Ishikawa (cell line): ENCODE results near the gene SLC6A6.

Source experiments
- CEBPB ChIP-seq: IDR thresholded peaks from 2 replicates; pipeline ENCODE4 v1.6.1; 2012
- CREB1 ChIP-seq: IDR thresholded peaks from 2 replicates; pipeline ENCODE4 v1.6.1; 2012; ENCODE audit warnings: low read depth
- EGR1 ChIP-seq: IDR thresholded peaks from 2 replicates; pipeline ENCODE4 v1.6.1; 2012
- EP300 ChIP-seq: IDR thresholded peaks from 2 replicates; pipeline ENCODE4 v1.6.1; 2012; ENCODE audit warnings: borderline replicate concordance
- FOXM1 ChIP-seq: IDR thresholded peaks from 2 replicates; pipeline ENCODE4 v1.6.1; 2012; ENCODE audit warnings: low read depth, borderline replicate concordance
- MAX ChIP-seq: IDR thresholded peaks from 2 replicates; pipeline ENCODE4 v1.6.1; 2012
- NFIC ChIP-seq: IDR thresholded peaks from 2 replicates; pipeline ENCODE4 v1.6.1; 2012
- RAD21 ChIP-seq: IDR thresholded peaks from 2 replicates; pipeline ENCODE4 v1.6.1; 2012; ENCODE audit warnings: low read depth
- TAF1 ChIP-seq: IDR thresholded peaks from 2 replicates; pipeline ENCODE4 v1.6.1; 2012; ENCODE audit warnings: low read depth, mild to moderate bottlenecking
- TCF12 ChIP-seq: IDR thresholded peaks from 2 replicates; pipeline ENCODE4 v1.6.1; 2012; ENCODE audit warnings: low read depth
- TEAD4 ChIP-seq: IDR thresholded peaks from 2 replicates; pipeline ENCODE4 v1.6.1; 2012
- USF1 ChIP-seq: IDR thresholded peaks from 2 replicates; pipeline ENCODE4 v1.6.1; 2012
- YY1 ChIP-seq: IDR thresholded peaks from 2 replicates; pipeline ENCODE4 v1.6.1; 2012; ENCODE audit warnings: low read depth
- ZBTB7A ChIP-seq: IDR thresholded peaks from 2 replicates; pipeline ENCODE4 v1.6.1; 2012; ENCODE audit warnings: low read depth
- TF ChIP-seq, protein P1 (sequence below): IDR thresholded peaks from 2 replicates; pipeline ENCODE4 v1.6.1; 2012; ENCODE audit warnings: low read depth, mild to moderate bottlenecking

The SLC6A6 gene

GRCh38 chr3:14402304-14402811 is at the start of gene SLC6A6:
TSS of gene SLC6A6 (plus strand) at chr3:14402606. CDS start at chr3:14443635, 41,029 bp downstream.
- TF ChIP-seq TEAD4 (peak; percentile 37; the same call in 1 of the 2 replicates), TCF12 (no peak), FOXM1 (no peak), EP300 (peak; percentile 45; the same call in 1 of the 2 replicates), TAF1 (no peak; the same call in 1 of the 2 replicates), NFIC (no peak), YY1 (0 out of 2 replicates have a peak, but pooled peaks have one; percentile 14), USF1 (peak; percentile 30; the same call in 1 of the 2 replicates), EGR1 (0 out of 2 replicates have a peak, but pooled peaks have one; percentile 5), ZBTB7A (no peak), MAX (peak; percentile 91), CEBPB (no peak), RAD21 (peak; percentile 41; the same call in 1 of the 2 replicates), CREB1 (no peak)
- TF ChIP-seq, protein P1, sequence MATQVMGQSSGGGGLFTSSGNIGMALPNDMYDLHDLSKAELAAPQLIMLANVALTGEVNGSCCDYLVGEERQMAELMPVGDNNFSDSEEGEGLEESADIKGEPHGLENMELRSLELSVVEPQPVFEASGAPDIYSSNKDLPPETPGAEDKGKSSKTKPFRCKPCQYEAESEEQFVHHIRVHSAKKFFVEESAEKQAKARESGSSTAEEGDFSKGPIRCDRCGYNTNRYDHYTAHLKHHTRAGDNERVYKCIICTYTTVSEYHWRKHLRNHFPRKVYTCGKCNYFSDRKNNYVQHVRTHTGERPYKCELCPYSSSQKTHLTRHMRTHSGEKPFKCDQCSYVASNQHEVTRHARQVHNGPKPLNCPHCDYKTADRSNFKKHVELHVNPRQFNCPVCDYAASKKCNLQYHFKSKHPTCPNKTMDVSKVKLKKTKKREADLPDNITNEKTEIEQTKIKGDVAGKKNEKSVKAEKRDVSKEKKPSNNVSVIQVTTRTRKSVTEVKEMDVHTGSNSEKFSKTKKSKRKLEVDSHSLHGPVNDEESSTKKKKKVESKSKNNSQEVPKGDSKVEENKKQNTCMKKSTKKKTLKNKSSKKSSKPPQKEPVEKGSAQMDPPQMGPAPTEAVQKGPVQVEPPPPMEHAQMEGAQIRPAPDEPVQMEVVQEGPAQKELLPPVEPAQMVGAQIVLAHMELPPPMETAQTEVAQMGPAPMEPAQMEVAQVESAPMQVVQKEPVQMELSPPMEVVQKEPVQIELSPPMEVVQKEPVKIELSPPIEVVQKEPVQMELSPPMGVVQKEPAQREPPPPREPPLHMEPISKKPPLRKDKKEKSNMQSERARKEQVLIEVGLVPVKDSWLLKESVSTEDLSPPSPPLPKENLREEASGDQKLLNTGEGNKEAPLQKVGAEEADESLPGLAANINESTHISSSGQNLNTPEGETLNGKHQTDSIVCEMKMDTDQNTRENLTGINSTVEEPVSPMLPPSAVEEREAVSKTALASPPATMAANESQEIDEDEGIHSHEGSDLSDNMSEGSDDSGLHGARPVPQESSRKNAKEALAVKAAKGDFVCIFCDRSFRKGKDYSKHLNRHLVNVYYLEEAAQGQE: 0 out of 2 replicates have a peak, but pooled peaks have one; percentile 13

DNA sequence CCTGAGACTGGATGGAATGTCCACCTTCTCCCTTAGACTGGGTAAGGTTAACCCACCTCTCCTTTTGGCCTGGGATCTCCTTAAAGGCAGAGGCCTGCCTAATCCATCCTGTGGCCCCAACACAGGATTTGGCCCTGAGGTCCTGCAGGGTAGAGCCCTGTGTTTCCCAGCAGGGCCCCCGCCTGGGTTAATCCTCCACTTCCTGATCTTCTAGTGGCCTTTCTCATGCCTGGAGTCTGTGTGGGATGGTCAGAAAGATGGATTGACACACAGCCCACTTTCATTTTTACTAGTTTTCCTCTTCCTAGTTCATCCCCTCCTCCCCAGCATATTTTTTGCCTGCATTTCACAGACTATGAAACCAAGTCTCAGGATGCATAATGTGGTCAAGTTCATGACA is 48.9 kb upstream of the SLC6A6 start:
- TF ChIP-seq CREB1 (no peak), TAF1 (no peak), MAX (no peak), YY1 (no peak), ZBTB7A (no peak), NFIC (no peak), EGR1 (no peak), USF1 (no peak), TCF12 (no peak)
- TF ChIP-seq, protein P1: no peak

DNA sequence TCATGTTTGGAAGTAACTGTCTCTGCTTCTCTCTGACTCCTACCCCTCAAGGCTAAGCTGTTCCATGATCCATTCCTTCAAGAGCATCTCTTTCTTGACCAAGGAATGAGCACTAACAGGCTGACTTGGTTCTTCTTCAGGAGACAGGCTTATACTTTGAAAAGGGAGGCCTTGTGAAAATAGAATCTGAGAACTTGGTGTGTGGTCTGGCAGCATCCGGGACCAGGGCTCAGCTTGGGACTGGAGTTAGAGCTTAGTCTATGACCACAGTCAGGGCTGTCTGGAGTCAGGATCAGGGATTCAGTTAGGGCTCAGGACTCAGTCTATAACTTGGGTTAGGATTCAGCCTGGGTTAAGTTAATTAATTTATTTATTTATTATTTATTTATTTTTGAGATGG is 44.9 kb upstream of the SLC6A6 start:
- TF ChIP-seq, protein P1: no peak
- TF ChIP-seq NFIC (no peak), MAX (no peak), EP300 (no peak), YY1 (no peak), USF1 (no peak), RAD21 (no peak), FOXM1 (no peak), TAF1 (no peak), EGR1 (no peak), CEBPB (no peak), CREB1 (no peak), ZBTB7A (no peak), TCF12 (no peak), TEAD4 (no peak)
